ENCODE results near the gene SPEM3. TPM values are rescaled to one million over a fixed set of nuclear protein-coding genes. Genes with fewer than 3 reads are reported as not detected.

SPEM3 gene
- polyA plus RNA-seq, 4 donors: not detected

- H3K4me1 ChIP-seq (ENCODE audit: control insufficient read depth in 3 of 3, insufficient read depth in 2 of 3, low read depth in 1 of 3, low read length in 2 of 3): peaks cover 0 to 22% (median 0%) of the 10 kb centered on the region in 3 donors
- peaks cover 0 to 51% (median 10%) of the 10 kb centered on the region in 3 donors for H3K36me3 ChIP-seq (ENCODE audit: control insufficient read depth in 3 of 3, insufficient read depth in 2 of 3, low read depth in 1 of 3, low read length in 3 of 3)
- FAIRE-seq (no peak), DNase-seq (no peak)
- 57 to 93% (median 72%) methylated on average over 22 to 23 of the region's 23 CpGs for WGBS, 3 donors
- H3K27me3 ChIP-seq (ENCODE audit: control insufficient read depth in 3 of 3, insufficient read depth in 3 of 3, low read length in 3 of 3): peaks cover 0 to 21% (median under 1%) of the 10 kb centered on the region in 3 donors
- H3K4me3 ChIP-seq (ENCODE audit: low read depth in 1 of 3, low read length in 3 of 3): peak overlapping the region in 2 of 3 donors; percentile 16 to 34
- peak overlapping the region in 1 of 3 donors; percentile 22 for H3K27ac ChIP-seq (ENCODE audit: low read depth in 1 of 3, low read length in 2 of 3)
- H3K9me3 ChIP-seq (ENCODE audit: control insufficient read depth in 2 of 2, insufficient read depth in 1 of 2, low read depth in 1 of 2, low read length in 1 of 2): peaks cover 0 to 2% of the 10 kb centered on the region in 2 donors
Observed at GRCh38 chr17:7384489-7385081, 44.1 kb upstream of the SPEM3 start.

GRCh38 chr17:7388856-7389255, 39.8 kb upstream of the SPEM3 start:
- H3K27me3 ChIP-seq (ENCODE audit: control insufficient read depth in 3 of 3, insufficient read depth in 3 of 3, low read length in 3 of 3): peaks cover 0 to 6% (median 0%) of the 10 kb centered on the region in 3 donors
- 95 to 97% (median 95%) methylated on average over 9 to 10 of the region's 10 CpGs for WGBS, 3 donors
- DNase-seq: no peak
- no peak for FAIRE-seq
- no peak overlapping the region for H3K27ac ChIP-seq (ENCODE audit: low read depth in 1 of 3, low read length in 2 of 3)
- peaks cover 4 to 66% (median 10%) of the 10 kb centered on the region in 3 donors for H3K36me3 ChIP-seq (ENCODE audit: control insufficient read depth in 3 of 3, insufficient read depth in 2 of 3, low read depth in 1 of 3, low read length in 3 of 3)
- H3K4me1 ChIP-seq (ENCODE audit: control insufficient read depth in 3 of 3, insufficient read depth in 2 of 3, low read depth in 1 of 3, low read length in 2 of 3): peaks cover 0 to 10% (median 0%) of the 10 kb centered on the region in 3 donors
- H3K4me3 ChIP-seq (ENCODE audit: low read depth in 1 of 3, low read length in 3 of 3): no peak overlapping the region
- no peaks in the 10 kb centered on the region for H3K9me3 ChIP-seq (ENCODE audit: control insufficient read depth in 2 of 2, insufficient read depth in 1 of 2, low read depth in 1 of 2, low read length in 1 of 2)

- H3K36me3 ChIP-seq (ENCODE audit: control insufficient read depth in 3 of 3, insufficient read depth in 2 of 3, low read depth in 1 of 3, low read length in 3 of 3): peaks cover 4 to 62% (median 10%) of the 10 kb centered on the region in 3 donors
- H3K27me3 ChIP-seq (ENCODE audit: control insufficient read depth in 3 of 3, insufficient read depth in 3 of 3, low read length in 3 of 3): peaks cover 0 to 6% (median 0%) of the 10 kb centered on the region in 3 donors
- H3K9me3 ChIP-seq (ENCODE audit: control insufficient read depth in 2 of 2, insufficient read depth in 1 of 2, low read depth in 1 of 2, low read length in 1 of 2): no peaks in the 10 kb centered on the region
- DNase-seq (no peak), FAIRE-seq (no peak)
- H3K27ac ChIP-seq (ENCODE audit: low read depth in 1 of 3, low read length in 2 of 3): no peak overlapping the region
- WGBS, 3 donors: 88 to 93% (median 88%) methylated on average over 19 of the region's 19 CpGs
- H3K4me3 ChIP-seq (ENCODE audit: low read depth in 1 of 3, low read length in 3 of 3): no peak overlapping the region
- H3K4me1 ChIP-seq (ENCODE audit: control insufficient read depth in 3 of 3, insufficient read depth in 2 of 3, low read depth in 1 of 3, low read length in 2 of 3): peaks cover 0 to 15% (median 0%) of the 10 kb centered on the region in 3 donors
Observed at GRCh38 chr17:7389924-7390910, 38.4 kb upstream of the SPEM3 start.

- no peaks in the 10 kb centered on the region for H3K9me3 ChIP-seq (ENCODE audit: control insufficient read depth in 2 of 2, insufficient read depth in 1 of 2, low read depth in 1 of 2, low read length in 1 of 2)
- H3K36me3 ChIP-seq (ENCODE audit: control insufficient read depth in 3 of 3, insufficient read depth in 2 of 3, low read depth in 1 of 3, low read length in 3 of 3): peaks cover 4 to 57% (median 10%) of the 10 kb centered on the region in 3 donors
- DNase-seq (no peak), FAIRE-seq (no peak)
- H3K4me3 ChIP-seq (ENCODE audit: low read depth in 1 of 3, low read length in 3 of 3): no peak overlapping the region
- peaks cover 0 to 15% (median 0%) of the 10 kb centered on the region in 3 donors for H3K4me1 ChIP-seq (ENCODE audit: control insufficient read depth in 3 of 3, insufficient read depth in 2 of 3, low read depth in 1 of 3, low read length in 2 of 3)
- H3K27ac ChIP-seq (ENCODE audit: low read depth in 1 of 3, low read length in 2 of 3): no peak overlapping the region
- WGBS, 3 donors: 43 to 64% (median 63%) methylated on average over 2 of the region's 2 CpGs
- peaks cover 0 to 6% (median 0%) of the 10 kb centered on the region in 3 donors for H3K27me3 ChIP-seq (ENCODE audit: control insufficient read depth in 3 of 3, insufficient read depth in 3 of 3, low read length in 3 of 3)
Observed at GRCh38 chr17:7391307-7391706, 37.4 kb upstream of the SPEM3 start.

- FAIRE-seq (no peak), DNase-seq (peak in 1 of 2 donors; percentile 32)
- Histone ChIP-seq H3K4me3 (ENCODE audit: low read depth in 1 of 3, low read length in 3 of 3) (peak overlapping the region in 2 of 3 donors; percentile 64 to 83), H3K27me3 (ENCODE audit: control insufficient read depth in 3 of 3, insufficient read depth in 3 of 3, low read length in 3 of 3) (peaks cover 0 to 6% (median 0%) of the 10 kb centered on the region in 3 donors), H3K4me1 (ENCODE audit: control insufficient read depth in 3 of 3, insufficient read depth in 2 of 3, low read depth in 1 of 3, low read length in 2 of 3) (peaks cover 0 to 15% (median 0%) of the 10 kb centered on the region in 3 donors), H3K9me3 (ENCODE audit: control insufficient read depth in 2 of 2, insufficient read depth in 1 of 2, low read depth in 1 of 2, low read length in 1 of 2) (no peaks in the 10 kb centered on the region), H3K27ac (ENCODE audit: low read depth in 1 of 3, low read length in 2 of 3) (no peak overlapping the region), H3K36me3 (ENCODE audit: control insufficient read depth in 3 of 3, insufficient read depth in 2 of 3, low read depth in 1 of 3, low read length in 3 of 3) (peaks cover 4 to 40% (median 5%) of the 10 kb centered on the region in 3 donors)
- WGBS, 3 donors: 61 to 75% (median 63%) methylated on average over 20 to 42 of the region's 42 CpGs
Observed at GRCh38 chr17:7392696-7393612, 35.7 kb upstream of the SPEM3 start.

- Histone ChIP-seq H3K36me3 (ENCODE audit: control insufficient read depth in 3 of 3, insufficient read depth in 2 of 3, low read depth in 1 of 3, low read length in 3 of 3) (peaks cover 3 to 31% (median 4%) of the 10 kb centered on the region in 3 donors), H3K27me3 (ENCODE audit: control insufficient read depth in 3 of 3, insufficient read depth in 3 of 3, low read length in 3 of 3) (peaks cover 0 to 6% (median 0%) of the 10 kb centered on the region in 3 donors), H3K27ac (ENCODE audit: low read depth in 1 of 3, low read length in 2 of 3) (peak overlapping the region in 2 of 3 donors; percentile 53 to 78), H3K9me3 (ENCODE audit: control insufficient read depth in 2 of 2, insufficient read depth in 1 of 2, low read depth in 1 of 2, low read length in 1 of 2) (no peaks in the 10 kb centered on the region), H3K4me3 (ENCODE audit: low read depth in 1 of 3, low read length in 3 of 3) (peak overlapping the region; percentile 64 to 83 (median 80)), H3K4me1 (ENCODE audit: control insufficient read depth in 3 of 3, insufficient read depth in 2 of 3, low read depth in 1 of 3, low read length in 2 of 3) (peaks cover 0 to 15% (median 0%) of the 10 kb centered on the region in 3 donors)
- DNase-seq: peak in 1 of 2 donors; percentile 32
- 2 to 5% (median 3%) methylated on average over 40 to 48 of the region's 48 CpGs for WGBS, 3 donors
- FAIRE-seq: no peak
Observed at GRCh38 chr17:7393613-7394451, 34.8 kb upstream of the SPEM3 start.

- Histone ChIP-seq H3K4me1 (ENCODE audit: control insufficient read depth in 3 of 3, insufficient read depth in 2 of 3, low read depth in 1 of 3, low read length in 2 of 3) (peaks cover 0 to 15% (median 0%) of the 10 kb centered on the region in 3 donors), H3K27me3 (ENCODE audit: control insufficient read depth in 3 of 3, insufficient read depth in 3 of 3, low read length in 3 of 3) (peaks cover 0 to 6% (median 0%) of the 10 kb centered on the region in 3 donors), H3K27ac (ENCODE audit: low read depth in 1 of 3, low read length in 2 of 3) (peak within 1 kb of the TSS; percentile 78 to 93 (median 92)), H3K36me3 (ENCODE audit: control insufficient read depth in 3 of 3, insufficient read depth in 2 of 3, low read depth in 1 of 3, low read length in 3 of 3) (peaks cover 0 to 24% (median 4%) of the 10 kb centered on the region in 3 donors), H3K4me3 (ENCODE audit: low read depth in 1 of 3, low read length in 3 of 3) (peak within 1 kb of the TSS; percentile 64 to 83 (median 80)), H3K9me3 (ENCODE audit: control insufficient read depth in 2 of 2, insufficient read depth in 1 of 2, low read depth in 1 of 2, low read length in 1 of 2) (no peaks in the 10 kb centered on the region)
- DNase-seq (peak; percentile 87 to 94), FAIRE-seq (no peak)
- WGBS, 3 donors: 0 to 1% (median 0%) methylated on average over 32 to 71 of the region's 71 CpGs
Observed at GRCh38 chr17:7394452-7395191, 34.0 kb upstream of the SPEM3 start, which contains the start of gene PLSCR3. Gene PLSCR3, minus strand, starts transcription at chr17:7394525. Its CDS starts 415 bp downstream, at chr17:7394110.
